ENCODE measurements around the gene SPOCK3. TPM values are rescaled to one million over a fixed set of nuclear protein-coding genes. Genes with fewer than 3 reads are reported as not detected.
A peak's percentile ranks its signal among the peaks of the same experiment; 100 is the strongest.
"Not testable (repeated sequence)": the region's sequence is repeated elsewhere in the genome, so short reads cannot be mapped to it uniquely, and the experiment has no call there.

The SPOCK3 gene
- total RNA-seq, result 2.3 to 2.7 TPM (median 2.7 TPM) in 3 replicates

GRCh38 chr4:167234316-167234881 lies at the start of gene SPOCK3:
Gene SPOCK3, minus strand, starts transcription at chr4:167234494.
- TF ChIP-seq CTCF (IDR thresholded peaks at IDR 0.05; ENCODE audit: unreplicated experiment), result no peak
- H3K4me3 Mint-ChIP-seq, result peak within 1 kb of the TSS; percentile 91
- no peaks in the 10 kb centered on the region for H3K9me3 Mint-ChIP-seq
- no peak within 1 kb of the TSS for H3K27ac Mint-ChIP-seq
- H3K4me1 Mint-ChIP-seq, result peaks cover 19% of the 10 kb centered on the region
- H3K36me3 Mint-ChIP-seq, result no peaks in the 10 kb centered on the region
- peaks cover 83% of the 10 kb centered on the region for H3K27me3 Mint-ChIP-seq (ENCODE audit: low read depth)
- peak; percentile 29 to 71 for DNase-seq (ENCODE audit: low spot score in 2 of 2, unreplicated experiment in 2 of 2)

- no peaks in the 10 kb centered on the region for H3K4me1 Mint-ChIP-seq
- no peaks in the 10 kb centered on the region for H3K27me3 Mint-ChIP-seq (ENCODE audit: low read depth)
- H3K36me3 Mint-ChIP-seq, result peaks cover 2% of the 10 kb centered on the region
- no peak overlapping the region for H3K4me3 Mint-ChIP-seq
- peaks cover 24% of the 10 kb centered on the region for H3K9me3 Mint-ChIP-seq
- no peak for TF ChIP-seq CTCF (IDR thresholded peaks at IDR 0.05; ENCODE audit: unreplicated experiment)
- DNase-seq (ENCODE audit: low spot score in 2 of 2, unreplicated experiment in 2 of 2), result no peak
- H3K27ac Mint-ChIP-seq, result no peak overlapping the region
Observed at GRCh38 chr4:167282171-167282864, 48.0 kb upstream of the SPOCK3 start.

- H3K9me3 Mint-ChIP-seq, result peaks cover 21% of the 10 kb centered on the region
- H3K4me1 Mint-ChIP-seq; H3K4me3 Mint-ChIP-seq; H3K27ac Mint-ChIP-seq; H3K36me3 Mint-ChIP-seq; DNase-seq (ENCODE audit: low spot score in 2 of 2, unreplicated experiment in 2 of 2); H3K27me3 Mint-ChIP-seq (ENCODE audit: low read depth): not testable (repeated sequence)
Observed at GRCh38 chr4:167281545-167281944, 47.3 kb upstream of the SPOCK3 start.

GRCh38 chr4:167274351-167274750 lies 40.1 kb upstream of the SPOCK3 start:
- Mint-ChIP-seq H3K9me3 (peaks cover 6% of the 10 kb centered on the region), H3K4me1 (no peaks in the 10 kb centered on the region), H3K27me3 (ENCODE audit: low read depth) (no peaks in the 10 kb centered on the region), H3K36me3 (no peaks in the 10 kb centered on the region), H3K4me3 (no peak overlapping the region), H3K27ac (no peak overlapping the region)
- no peak for TF ChIP-seq CTCF (IDR thresholded peaks at IDR 0.05; ENCODE audit: unreplicated experiment)
- DNase-seq (ENCODE audit: low spot score in 2 of 2, unreplicated experiment in 2 of 2), result no peak

GRCh38 chr4:167265231-167265630 lies 30.9 kb upstream of the SPOCK3 start:
- Mint-ChIP-seq H3K9me3 (peaks cover 5% of the 10 kb centered on the region), H3K4me1 (no peaks in the 10 kb centered on the region), H3K4me3 (no peak overlapping the region), H3K27me3 (ENCODE audit: low read depth) (no peaks in the 10 kb centered on the region), H3K36me3 (no peaks in the 10 kb centered on the region), H3K27ac (no peak overlapping the region)
- DNase-seq (ENCODE audit: low spot score in 2 of 2, unreplicated experiment in 2 of 2), result no peak
- no peak for TF ChIP-seq CTCF (IDR thresholded peaks at IDR 0.05; ENCODE audit: unreplicated experiment)

GRCh38 chr4:167248271-167248670 lies 14.0 kb upstream of the SPOCK3 start:
- peaks cover 5% of the 10 kb centered on the region for H3K9me3 Mint-ChIP-seq
- no peak overlapping the region for H3K4me3 Mint-ChIP-seq
- TF ChIP-seq CTCF (IDR thresholded peaks at IDR 0.05; ENCODE audit: unreplicated experiment), result no peak
- H3K36me3 Mint-ChIP-seq, result no peaks in the 10 kb centered on the region
- no peaks in the 10 kb centered on the region for H3K4me1 Mint-ChIP-seq
- no peak for DNase-seq (ENCODE audit: low spot score in 2 of 2, unreplicated experiment in 2 of 2)
- no peak overlapping the region for H3K27ac Mint-ChIP-seq
- no peaks in the 10 kb centered on the region for H3K27me3 Mint-ChIP-seq (ENCODE audit: low read depth)

Data from mesothelial cell of epicardium (in vitro differentiated cells).